Cardiac muscle cell (in vitro differentiated cells and primary cell): ENCODE data around the gene NRF1. TPM values are rescaled to one million over a fixed set of nuclear protein-coding genes. Genes with fewer than 3 reads are reported as not detected.

ENCODE experiments used
- DNase-seq, 2 donors: peaks; one replicate each; pipeline versions ENCODE4 v3.0.0 to v3.0.0-alpha.2; 2010 to 2017; ENCODE audit warnings: low read depth in 1 of 2, low spot score in 1 of 2
- H3K27ac ChIP-seq: fragments of 200-600 bp; sonication (generic); 2 replicates; pipeline ENCODE4 v1.5.1; 2016
- H3K27me3 ChIP-seq: fragments of 200-600 bp; sonication (generic); 2 replicates; pipeline ENCODE4 v1.6.0; 2016; ENCODE audit warnings: control low read depth
- H3K36me3 ChIP-seq: fragments of 200-600 bp; sonication (generic); 2 replicates; pipeline ENCODE4 v1.5.1; 2016; ENCODE audit warnings: control low read depth
- H3K4me1 ChIP-seq: fragments of 200-600 bp; sonication (generic); 2 replicates; pipeline ENCODE4 v1.8.1; 2017; ENCODE audit warnings: low read depth, mild to moderate bottlenecking, mixed run types
- H3K4me3 ChIP-seq: fragments of 200-600 bp; sonication (generic); 2 replicates; pipeline ENCODE4 v1.5.1; 2016; ENCODE audit warnings: mild to moderate bottlenecking
- H3K9me3 ChIP-seq: fragments of 200-600 bp; sonication (generic); 2 replicates; pipeline ENCODE4 v1.5.1; 2017; ENCODE audit warnings: low read depth, mild to moderate bottlenecking, control low read depth
- CTCF ChIP-seq: IDR thresholded peaks from 2 replicates; pipeline ENCODE4 v1.5.1; 2012; ENCODE audit warnings: low read depth, mild to moderate bottlenecking, low read length
- polyA plus RNA-seq: library from polyadenylated mRNA; unstranded; fragments of >200 nt; fragmentation: Nextera tagmentation; extraction: Ambion mirVana; gene quantifications from 2 replicates; pipeline ENCODE4 v1.2.1, GENCODE V29; 2016
- total RNA-seq: library from RNA; depleted of rRNA; stranded (reverse); fragments of >200 nt; gene quantifications from 2 replicates; pipeline ENCODE4 v1.2.3, GENCODE V29; 2016

The NRF1 gene
- total and polyA plus RNA-seq, 2 experiments from 2014 or later = 9.3 to 12.3 TPM

- Histone ChIP-seq H3K9me3 (no peaks in the 10 kb centered on the region), H3K27me3 (peaks cover 42% of the 10 kb centered on the region), H3K36me3 (no peaks in the 10 kb centered on the region), H3K27ac (no peak overlapping the region), H3K4me3 (no peak overlapping the region), H3K4me1 (no peaks in the 10 kb centered on the region)
- DNase-seq = no peak
- TF ChIP-seq CTCF = no peak
These were observed 159.8 kb downstream of the NRF1 start for GRCh38 chr7:129771201-129771927.

- Histone ChIP-seq H3K4me3 (no peak overlapping the region), H3K36me3 (no peaks in the 10 kb centered on the region), H3K27ac (no peak overlapping the region), H3K4me1 (no peaks in the 10 kb centered on the region), H3K9me3 (no peaks in the 10 kb centered on the region), H3K27me3 (peaks cover 49% of the 10 kb centered on the region)
- DNase-seq = no peak
- no peak for TF ChIP-seq CTCF
These were observed 160.5 kb downstream of the NRF1 start for GRCh38 chr7:129771928-129772479.

GRCh38 chr7:129772646-129773280, 161.2 kb downstream of the NRF1 start:
- no peaks in the 10 kb centered on the region for H3K4me1 ChIP-seq
- no peaks in the 10 kb centered on the region for H3K9me3 ChIP-seq
- no peak overlapping the region for H3K27ac ChIP-seq
- no peak for TF ChIP-seq CTCF
- no peak for DNase-seq
- peaks cover 56% of the 10 kb centered on the region for H3K27me3 ChIP-seq
- no peak overlapping the region for H3K4me3 ChIP-seq
- no peaks in the 10 kb centered on the region for H3K36me3 ChIP-seq

GRCh38 chr7:129773328-129773731, 161.8 kb downstream of the NRF1 start:
- Histone ChIP-seq H3K27ac (no peak overlapping the region), H3K4me3 (no peak overlapping the region), H3K9me3 (no peaks in the 10 kb centered on the region), H3K4me1 (no peaks in the 10 kb centered on the region), H3K36me3 (no peaks in the 10 kb centered on the region), H3K27me3 (peaks cover 62% of the 10 kb centered on the region)
- no peak for TF ChIP-seq CTCF
- DNase-seq = no peak

- no peak for DNase-seq
- no peak overlapping the region for H3K27ac ChIP-seq
- H3K4me1 ChIP-seq = no peaks in the 10 kb centered on the region
- no peak for TF ChIP-seq CTCF
- peaks cover 67% of the 10 kb centered on the region for H3K27me3 ChIP-seq
- H3K4me3 ChIP-seq = no peak overlapping the region
- H3K9me3 ChIP-seq = no peaks in the 10 kb centered on the region
- H3K36me3 ChIP-seq = no peaks in the 10 kb centered on the region
These were observed 162.4 kb downstream of the NRF1 start for GRCh38 chr7:129773871-129774270.
